GM21619 (cell line): ENCODE results near the gene ZNF618.

Experiments
- ATAC-seq: cut with Tn5 transposase; IDR thresholded peaks from one replicate; pipeline ENCODE4 v1.9.1; 2021; ENCODE audit not compliant: unreplicated experiment

The ZNF618 gene

DNA sequence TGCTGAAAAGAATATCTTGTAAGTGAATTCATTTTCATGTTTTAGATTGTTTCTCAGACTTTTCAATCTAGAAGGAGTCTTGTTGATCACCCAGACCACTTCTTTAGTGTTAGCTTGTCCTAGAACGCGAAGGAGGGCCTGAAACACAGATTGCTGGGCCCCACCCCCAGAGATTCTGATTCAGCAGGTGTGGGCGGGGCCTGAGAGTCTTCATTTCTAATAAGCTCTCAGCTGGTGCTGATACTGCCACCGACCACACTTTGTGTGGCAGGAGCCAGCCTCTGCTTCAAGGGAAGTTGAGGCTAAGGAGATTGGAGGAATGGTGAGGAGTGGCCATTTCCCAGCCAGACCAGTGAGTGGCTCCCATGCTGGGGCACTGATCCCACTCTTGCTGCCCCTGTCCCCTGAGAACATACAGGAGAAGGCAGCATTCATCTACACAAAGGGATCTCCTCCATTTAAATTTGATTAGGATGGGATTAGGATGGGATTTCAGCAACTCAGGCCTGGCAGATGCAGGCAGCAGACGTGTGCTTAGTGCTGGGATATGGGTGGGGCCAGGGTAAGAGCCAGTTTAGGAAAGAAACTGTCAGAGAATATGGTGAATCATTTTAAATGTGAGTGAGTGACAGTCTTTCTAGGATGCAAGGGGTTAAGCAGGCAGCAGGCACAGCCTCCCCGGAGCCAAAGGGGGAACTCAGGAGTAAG, 35.9 kb downstream of the ZNF618 start:
- no peak for ATAC-seq

DNA sequence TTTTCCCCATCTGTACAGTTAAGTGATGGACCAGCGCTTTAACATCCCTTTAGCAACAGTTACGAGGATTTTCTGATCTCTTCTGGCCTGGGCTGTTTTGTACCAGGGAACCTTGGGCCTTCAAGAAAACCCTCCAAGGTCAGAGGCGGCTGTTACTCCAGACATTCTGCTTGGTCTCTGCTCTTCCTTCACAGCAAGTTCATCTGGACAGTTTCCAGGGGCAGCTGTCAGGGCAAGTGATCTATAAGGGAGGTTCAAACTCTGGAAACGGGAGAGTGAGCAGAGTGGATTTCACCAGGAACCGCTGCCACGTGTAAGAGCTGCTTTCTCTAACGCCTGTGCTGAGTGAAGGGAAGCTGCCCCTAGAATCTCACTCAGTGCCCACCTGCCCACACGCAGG, 36.7 kb downstream of the ZNF618 start:
- no peak for ATAC-seq

DNA sequence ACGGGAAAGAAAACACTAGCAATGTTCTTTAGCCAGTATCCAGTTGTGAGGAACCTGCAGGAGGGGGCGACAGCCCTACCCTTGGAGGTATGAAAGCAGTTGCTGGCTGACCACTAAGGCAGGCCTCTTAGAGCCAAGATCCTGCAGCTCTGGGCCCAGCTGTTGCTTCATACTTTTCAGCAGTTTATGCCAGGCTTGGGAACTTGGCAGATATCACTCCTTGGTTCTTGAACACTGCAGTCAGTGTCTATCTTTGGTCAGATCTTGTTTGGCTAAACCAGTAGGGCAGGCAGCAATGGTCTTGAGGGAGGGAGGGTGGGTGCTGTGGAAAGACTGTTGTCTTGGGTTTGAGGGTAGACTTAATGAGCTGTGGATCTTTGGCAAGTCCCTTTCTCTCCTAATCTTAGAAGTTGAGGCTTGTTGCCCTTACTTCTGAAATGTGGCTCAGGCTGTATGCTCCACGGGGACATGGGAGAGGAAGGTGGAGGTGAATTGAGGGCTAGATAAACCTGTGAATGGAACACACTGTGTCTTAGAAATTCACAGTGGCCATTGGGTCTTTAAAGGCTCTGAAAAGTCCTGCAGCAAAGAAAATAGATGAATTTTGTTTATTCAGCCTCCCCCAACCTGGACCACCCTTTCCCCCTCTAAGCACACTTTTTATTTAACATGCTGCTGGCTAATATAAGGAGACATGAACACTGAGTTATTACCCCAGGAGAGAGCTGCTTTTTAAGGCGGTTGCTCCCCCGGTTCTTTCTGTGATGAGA, 37.5 kb downstream of the ZNF618 start:
- no peak for ATAC-seq

DNA sequence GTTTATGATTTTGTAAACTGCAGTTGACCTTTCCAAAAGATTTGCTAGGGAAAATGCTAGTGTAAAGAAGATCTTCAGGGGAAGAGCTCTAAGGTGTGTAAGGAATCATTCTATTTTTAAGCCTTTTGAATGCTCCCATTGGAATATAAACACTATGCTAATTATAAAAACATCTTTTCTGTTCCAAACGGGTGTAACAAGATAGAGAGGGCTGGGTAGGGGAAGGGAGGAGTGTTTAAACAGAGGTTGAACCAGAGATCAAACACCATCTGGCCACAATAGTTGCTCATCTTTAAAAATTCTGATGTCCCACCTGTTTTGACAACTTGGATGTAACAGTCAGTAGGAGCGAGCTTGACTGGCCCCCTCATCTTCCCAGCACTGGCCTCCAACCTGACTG, 38.4 kb downstream of the ZNF618 start:
- no peak for ATAC-seq

DNA sequence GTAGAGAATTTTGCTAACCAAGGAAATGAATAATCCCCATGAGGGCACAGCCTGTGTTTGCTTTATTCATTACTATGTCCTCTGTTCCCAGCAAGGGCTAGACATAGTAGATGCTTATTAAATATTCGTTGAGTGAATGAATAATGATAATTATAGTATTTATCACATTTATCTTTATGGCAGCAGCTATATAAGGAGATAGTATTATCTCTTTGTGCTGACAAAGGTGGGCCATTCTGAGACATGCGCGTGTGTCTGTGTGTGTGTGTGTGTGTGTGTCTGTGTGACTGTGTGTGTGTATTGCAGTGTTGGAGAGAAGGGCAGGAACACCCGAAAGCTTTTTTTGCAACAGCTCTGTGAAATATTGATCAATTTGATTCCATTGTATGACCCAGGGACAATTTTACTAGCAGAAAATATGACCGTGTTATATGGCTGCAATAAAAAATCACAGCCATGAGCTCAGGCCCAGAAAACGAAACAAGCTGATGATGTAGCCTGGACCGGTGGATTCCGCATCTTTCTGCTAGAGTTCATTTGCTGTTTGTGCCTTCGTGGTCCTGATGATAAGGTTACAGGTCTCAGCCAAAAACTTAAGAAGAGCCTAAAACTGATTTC, 39.8 kb downstream of the ZNF618 start:
- no peak for ATAC-seq

DNA sequence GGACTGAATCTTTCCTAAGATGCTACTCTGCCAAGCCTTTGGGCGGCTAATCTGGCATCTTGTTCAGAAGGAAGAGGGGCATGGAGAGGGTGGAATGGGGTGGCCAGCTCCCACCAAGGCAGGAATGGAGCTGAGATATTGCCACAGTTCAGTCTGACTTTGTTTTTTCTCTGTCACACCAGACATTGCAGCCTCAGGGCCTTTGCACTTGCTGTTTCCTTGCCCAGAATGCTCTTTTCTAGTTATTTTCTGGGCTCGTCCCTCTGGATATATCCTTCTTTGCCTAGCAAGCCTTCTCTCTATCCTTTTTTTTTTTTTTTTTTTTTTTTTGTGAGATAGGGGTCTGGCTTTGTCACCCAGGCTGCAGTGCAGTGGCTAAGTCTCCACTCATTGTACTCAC, 40.8 kb downstream of the ZNF618 start:
- ATAC-seq: no peak

DNA sequence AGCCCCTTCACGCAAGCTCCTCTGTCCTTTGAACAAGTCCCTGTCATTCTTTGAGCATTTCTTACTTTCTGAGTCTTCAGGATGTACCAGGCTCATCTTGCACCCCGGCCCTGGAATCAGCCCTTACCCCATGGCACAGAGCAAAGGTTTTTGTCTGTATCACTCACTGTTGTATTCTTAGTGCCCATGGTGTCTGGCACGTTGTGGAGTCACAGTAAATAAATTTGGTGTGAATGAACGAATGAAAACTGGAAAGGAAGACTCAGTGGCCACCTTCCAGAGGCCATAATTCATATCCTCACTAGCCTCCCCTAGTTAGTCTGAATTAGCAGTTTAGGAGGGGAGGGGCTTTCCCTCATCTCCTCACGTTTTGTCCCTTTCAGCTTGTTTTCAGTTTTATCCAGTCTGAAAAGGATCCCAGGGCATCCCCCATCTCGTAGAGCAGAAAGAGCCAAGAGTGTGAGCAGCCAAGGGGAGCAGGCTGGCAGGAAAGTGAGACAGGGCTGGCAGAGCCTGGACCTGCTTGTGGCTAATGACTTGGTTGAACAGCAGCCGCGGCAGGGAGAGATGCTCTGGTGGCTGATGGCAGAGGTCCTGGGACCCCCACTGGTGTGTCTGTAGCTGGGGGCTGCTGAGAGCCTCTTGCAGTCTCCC, 42.7 kb downstream of the ZNF618 start:
- no peak for ATAC-seq

DNA sequence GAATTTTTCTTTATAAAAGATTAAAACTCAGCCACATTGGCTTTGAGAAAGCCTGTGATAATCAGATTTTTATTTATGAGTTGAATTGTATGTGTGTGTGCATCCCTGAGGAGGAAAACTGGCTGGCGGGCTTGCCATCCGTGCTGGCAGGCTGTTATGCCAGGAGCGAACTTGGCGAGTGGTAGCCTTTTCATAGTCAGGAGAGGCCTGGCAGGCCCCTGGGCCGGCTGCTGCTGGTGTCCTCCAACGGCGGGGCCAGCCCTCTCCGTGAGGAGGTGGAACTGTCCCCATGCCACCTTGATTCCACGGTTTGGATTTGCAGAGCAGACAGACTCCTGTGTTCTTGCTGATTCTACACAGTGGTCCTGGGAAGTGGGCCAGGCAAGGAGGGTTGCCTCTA, 43.3 kb downstream of the ZNF618 start:
- no peak for ATAC-seq

DNA sequence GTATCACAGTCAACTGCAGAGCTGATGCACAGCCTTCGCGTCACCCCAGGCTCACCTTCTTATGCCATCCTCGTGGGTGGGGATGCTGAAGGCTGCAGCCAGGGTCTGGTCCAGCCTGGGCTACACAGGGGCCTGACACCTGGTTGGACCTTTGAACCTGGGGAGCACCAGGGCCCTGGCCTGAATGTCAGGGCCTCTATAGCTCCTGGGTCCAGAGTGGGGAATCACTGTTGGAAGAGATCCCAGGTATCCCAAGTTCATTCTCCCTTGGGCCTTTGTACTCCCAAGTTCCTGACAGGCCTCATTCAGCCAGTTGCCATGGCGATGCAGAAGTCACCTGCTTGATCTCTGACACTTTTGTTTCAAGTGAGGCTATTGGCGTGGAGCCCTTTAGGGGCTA, 43.8 kb downstream of the ZNF618 start:
- no peak for ATAC-seq

DNA sequence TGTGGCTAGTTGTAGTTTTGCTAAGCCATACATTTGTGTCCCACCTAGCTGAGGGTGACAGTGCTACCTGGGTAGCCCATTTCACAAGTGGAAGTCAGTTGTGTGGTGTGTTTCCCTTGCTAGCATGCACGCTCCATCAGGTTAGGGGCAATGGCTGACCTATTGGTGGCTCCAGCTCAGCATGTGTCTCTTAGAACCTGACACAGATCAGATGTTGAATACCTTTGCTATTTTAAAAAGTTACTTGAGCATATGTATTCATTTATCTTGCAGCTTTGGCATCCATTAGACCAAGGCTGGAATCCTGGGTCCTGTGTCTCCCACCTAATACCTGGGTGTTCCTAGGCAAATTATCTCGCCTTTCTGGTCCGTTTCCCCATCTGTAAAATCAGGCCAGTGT, 44.8 kb downstream of the ZNF618 start:
- ATAC-seq: no peak

DNA sequence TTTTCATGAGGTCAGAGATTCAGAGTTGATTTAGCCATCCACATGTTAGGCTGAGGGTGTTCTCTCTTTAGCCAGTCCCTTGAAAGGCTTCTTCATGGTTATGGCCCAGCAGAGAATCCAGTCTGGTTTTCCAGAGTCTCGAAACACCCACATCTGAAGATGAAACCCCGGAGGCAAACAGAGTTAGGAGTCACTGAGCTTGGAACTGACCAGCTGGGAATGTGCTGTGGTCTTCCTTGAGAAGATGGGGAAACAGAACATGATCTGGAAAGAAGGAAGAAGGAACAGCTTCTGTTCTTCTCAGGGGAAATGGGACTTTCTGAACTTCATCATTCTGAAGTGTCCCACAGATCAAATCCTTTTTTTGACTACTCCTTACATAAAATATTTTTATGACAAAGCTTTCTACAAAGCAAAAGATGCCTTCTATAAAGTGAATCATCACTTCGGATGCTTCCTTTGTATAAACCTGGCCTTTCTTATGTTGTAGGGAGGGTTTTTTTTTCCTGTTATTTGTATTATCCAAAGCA, 45.4 kb downstream of the ZNF618 start:
- ATAC-seq: no peak

DNA sequence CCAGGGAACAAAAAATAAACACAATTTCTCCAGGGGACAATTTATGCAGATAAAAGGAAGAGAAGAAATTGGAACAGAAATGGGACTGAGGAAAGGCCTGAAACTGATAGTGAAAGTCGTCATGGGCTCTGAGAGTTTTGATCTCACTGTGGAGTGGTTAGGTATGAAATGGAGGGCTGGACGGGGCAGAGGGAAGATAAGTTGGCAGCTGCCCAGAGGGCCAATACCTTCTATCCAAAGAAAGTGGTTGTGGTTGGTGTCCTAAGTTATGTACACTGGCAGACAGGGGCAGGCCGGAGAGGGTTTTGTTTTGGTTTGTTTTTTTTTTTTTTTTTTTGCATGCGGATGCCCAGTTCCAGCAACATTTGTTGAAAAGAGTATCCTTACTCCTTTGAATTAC, 46.1 kb downstream of the ZNF618 start:
- no peak for ATAC-seq

DNA sequence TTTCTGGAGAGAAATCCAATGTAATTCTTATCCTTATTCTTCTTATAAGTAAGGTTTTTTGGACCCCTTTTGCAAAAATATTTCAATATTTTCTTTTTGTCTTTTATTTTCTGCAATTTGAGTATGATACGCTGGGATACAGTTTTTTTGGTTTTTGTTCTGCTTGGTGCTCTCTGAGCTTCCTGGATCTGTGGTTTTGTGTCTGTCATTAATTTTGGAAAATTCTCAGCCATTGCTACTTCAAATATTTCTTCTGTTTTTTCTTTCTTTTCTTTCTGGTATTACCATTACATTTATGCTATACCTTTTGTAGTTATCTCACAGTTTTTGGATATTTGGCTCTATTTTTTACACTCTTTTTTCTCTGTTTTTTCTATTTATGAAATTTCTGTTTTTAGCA, 50.1 kb downstream of the ZNF618 start:
- ATAC-seq: no peak

DNA sequence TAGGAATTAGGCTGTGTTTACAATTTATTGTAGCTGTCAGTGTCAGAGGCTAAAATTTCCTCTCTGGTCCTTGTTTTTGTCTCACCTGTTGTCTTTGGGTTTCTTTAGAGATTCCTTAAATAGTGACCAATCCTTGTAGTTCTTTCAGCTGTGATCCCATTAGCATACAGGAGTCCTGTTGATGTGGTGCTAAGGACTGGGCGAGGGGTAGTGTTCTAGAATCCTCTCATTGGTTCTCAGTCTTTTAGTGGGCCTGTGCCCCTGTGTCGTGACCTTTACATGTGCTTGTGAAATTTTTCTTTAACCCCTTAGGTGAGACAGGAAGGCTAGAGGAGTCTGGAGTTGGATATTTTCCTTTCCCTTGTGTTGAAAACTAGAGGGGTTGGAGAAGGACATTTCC, 51.2 kb downstream of the ZNF618 start:
- ATAC-seq: no peak

DNA sequence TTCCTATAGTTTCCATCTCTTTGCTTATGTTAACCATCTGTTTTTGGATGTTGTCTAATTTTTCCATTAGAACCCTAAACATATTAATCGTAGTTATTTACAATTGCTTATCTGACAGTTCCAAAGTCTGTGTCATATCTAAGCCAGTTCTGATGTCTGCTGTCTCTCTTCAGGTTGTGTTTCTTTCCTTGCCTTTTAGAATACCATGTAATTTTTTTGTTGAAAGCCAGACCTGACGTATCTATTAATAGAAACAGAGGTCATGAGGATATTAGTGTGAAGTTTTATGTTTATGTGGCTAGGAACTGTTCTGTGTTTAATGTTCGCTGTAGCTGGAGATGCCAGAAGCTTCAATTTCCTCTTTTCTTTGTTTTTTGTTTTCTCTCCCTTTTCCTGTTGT, 52.2 kb downstream of the ZNF618 start:
- ATAC-seq: no peak

DNA sequence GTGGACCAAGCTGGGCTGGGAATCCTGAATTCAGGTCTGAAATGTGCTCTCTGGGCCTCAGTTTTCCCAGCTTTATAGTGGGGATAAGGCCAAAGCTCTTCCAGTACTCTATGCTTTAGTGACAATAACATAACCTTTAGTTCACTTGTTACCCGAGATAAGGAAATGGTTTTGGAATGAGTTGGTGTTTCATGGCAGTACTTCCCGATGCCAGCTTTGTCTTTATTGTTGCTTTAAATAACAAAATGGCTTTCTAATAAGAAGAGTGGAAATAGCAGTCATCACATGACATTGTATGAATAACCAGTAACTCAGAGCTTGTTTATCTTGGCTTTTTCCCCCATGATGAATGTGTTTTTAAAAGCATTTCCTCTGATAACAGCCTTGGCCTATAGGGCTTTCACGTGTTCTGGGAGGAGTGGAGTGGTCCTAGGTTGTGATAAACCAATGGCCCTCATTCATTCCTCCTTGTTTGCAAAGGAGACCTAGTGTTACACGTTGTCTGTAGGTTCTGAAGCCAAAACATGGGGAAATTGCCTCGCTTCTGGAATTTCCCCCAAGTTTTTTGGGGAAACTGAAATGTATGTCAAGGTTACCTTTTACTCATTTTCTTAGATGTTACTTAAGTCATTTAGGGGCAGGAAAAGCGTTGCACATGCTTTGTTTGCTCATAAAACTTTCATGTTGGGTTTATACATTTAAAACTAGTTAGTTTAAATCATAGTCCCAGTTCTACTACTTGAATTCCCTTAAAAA, 53.7 kb downstream of the ZNF618 start:
- ATAC-seq: no peak

DNA sequence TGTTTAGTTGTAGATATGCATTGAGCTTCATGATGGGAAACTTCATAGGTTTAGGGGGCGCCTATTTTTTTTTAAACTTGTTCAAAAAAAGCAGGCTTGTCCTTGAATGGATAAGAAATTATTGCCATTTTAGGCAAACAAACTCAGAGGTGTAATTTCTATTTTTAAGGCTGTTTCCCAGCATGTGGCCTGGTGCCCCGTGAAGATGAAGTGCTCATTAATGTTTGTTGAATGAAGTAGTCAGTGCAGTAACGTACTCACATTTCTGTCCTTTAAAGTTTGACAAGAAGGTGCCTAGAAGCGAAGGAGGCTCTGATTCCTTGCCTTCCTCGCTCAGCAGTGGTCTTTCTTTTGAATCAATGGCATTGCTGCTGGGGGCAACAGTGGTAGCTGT, 54.3 kb downstream of the ZNF618 start:
- ATAC-seq: no peak

DNA sequence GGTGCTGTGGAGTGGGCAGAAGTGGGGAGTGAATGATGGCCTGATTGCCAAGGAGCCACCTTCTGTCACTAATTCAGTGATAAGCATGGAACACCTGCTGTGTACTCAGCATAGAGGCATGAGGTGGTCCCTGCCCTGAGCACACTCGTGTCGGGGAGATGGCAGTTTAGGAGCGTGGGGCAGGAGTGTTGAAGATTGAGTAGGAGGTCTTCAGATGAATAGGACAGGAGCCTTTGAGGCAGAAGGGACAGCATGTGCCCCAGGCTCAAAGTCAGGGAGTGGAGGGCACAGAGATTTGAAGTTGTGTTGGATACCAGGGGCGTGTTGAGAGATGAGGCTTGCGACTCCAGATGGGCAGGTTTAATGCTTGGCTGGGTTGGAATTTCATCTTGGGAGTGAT, 55.0 kb downstream of the ZNF618 start:
- no peak for ATAC-seq

DNA sequence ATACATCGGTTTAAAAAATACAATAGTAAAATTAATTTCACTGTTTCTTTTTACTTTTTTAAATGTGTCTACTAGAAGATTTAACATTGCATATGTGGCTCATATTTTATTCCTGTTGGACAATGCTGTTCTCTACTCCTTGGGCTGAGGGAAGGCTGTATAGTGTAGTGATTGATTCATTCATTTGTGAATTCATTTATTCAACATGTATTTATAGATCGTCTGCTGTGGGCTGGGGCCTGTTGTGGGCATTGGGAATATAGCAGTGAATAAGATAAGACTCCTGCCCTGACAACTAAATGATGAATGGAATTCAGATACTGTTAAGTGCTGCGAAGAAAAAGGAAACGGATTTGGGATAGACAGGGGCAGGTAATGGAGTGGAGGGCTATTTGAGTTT, 55.7 kb downstream of the ZNF618 start:
- no peak for ATAC-seq

DNA sequence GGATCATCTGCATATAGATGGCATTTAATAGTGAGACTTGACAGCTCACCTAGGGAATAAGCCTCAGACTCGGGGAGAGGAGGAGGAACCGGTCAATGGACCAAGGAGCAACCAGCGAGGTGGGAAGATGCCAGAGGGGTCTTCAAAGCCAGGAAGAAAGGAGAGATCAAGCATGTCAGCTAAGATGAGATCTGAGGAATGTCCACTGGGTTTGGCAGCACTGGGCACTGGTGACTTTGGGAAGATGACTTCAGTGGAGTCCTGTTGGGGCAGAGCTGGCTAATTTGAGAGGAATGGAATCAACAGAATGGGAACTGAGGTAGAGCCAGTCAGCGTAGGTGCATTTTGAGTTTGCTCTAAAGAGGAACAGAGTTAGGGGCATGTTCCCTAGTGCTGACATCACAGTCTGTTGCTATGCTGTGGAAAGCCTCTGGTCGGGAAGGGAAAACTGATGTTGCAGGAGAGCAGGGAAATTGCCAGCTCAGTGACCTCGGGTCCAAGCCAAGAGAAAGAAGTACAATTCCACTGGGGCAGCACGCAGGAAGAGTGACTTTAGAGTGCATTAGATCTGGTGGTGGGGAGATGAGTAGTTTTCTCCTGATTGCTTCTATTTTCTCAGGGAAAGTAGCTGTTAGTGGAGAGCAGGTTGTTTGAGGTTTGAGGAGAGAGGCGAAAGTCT, 56.9 kb downstream of the ZNF618 start:
- no peak for ATAC-seq
